Gastrocnemius medialis (tissue), 4 donors: ENCODE data around the gene GLYR1. TPM values are rescaled to one million over a fixed set of nuclear protein-coding genes. Genes with fewer than 3 reads are reported as not detected.

ENCODE experiments used
- ATAC-seq, 2 donors: fragments of 150-250 bp; one replicate each; pipeline ENCODE4 v1.9.1; 2016
- DNase-seq, 2 donors: peaks; one replicate each; pipeline ENCODE4 v3.0.0-alpha.2; 2019
- H3K27ac ChIP-seq, 4 donors: fragments of 200-600 bp; sonication (generic); 1 replicate in 1 of 4; 2 replicates in 3 of 4; pipeline ENCODE4 v1.5.1; 2016 to 2018; ENCODE audit warnings: mild to moderate bottlenecking in 2 of 4, moderate library complexity in 1 of 4
- H3K27me3 ChIP-seq, 3 donors: fragments of 200-600 bp; sonication (generic) in 2 of 3; 1 replicate in 1 of 3; 2 replicates in 2 of 3; pipeline versions ENCODE4 v1.5.1 to v1.6.0; 2016 to 2019; ENCODE audit warnings: mild to moderate bottlenecking in 1 of 3, moderate library complexity in 1 of 3
- H3K36me3 ChIP-seq, 2 donors: fragments of 200-600 bp; sonication (generic) in 1 of 2; one replicate each; pipeline ENCODE4 v1.5.1; 2017 to 2018
- H3K4me1 ChIP-seq, 2 donors: fragments of 200-600 bp; sonication (generic) in 1 of 2; one replicate each; pipeline ENCODE4 v1.5.1; 2016 to 2017; ENCODE audit warnings: mild to moderate bottlenecking in 2 of 2
- H3K4me3 ChIP-seq, 4 donors: fragments of 200-600 bp; sonication (generic) in 3 of 4; 1 replicate in 1 of 4; 2 replicates in 3 of 4; pipeline ENCODE4 v1.5.1; 2016 to 2019; ENCODE audit warnings: mild to moderate bottlenecking in 2 of 4
- H3K9me3 ChIP-seq, 3 donors: fragments of 200-600 bp; sonication (generic) in 2 of 3; 1 replicate in 1 of 3; 2 replicates in 2 of 3; pipeline ENCODE4 v1.5.1; 2016 to 2019
- POLR2A ChIP-seq, 2 donors: fragments of 450-650 bp; IDR thresholded peaks; one replicate each; pipeline ENCODE4 v1.6.1; 2017; ENCODE audit warnings: antibody characterized with exemption in 2 of 2, mild to moderate bottlenecking in 2 of 2, moderate library complexity in 2 of 2
- in situ Hi-C, 4 donors: fragments of 200-750 bp; cut with MboI; loops; one replicate each; pipeline versions ENCODE4 v1.15.0 to v1.8.0; 2017; ENCODE audit warnings: low sequenced_read_pairs in 4 of 4
- intact Hi-C: fragments of 100-400 bp; cut with DNase I; formaldehyde crosslinking; loops from one replicate; pipeline ENCODE4 v1.15.1; 2023; ENCODE audit warnings: low total_unique reads
- total RNA-seq, 4 donors: library from RNA; depleted of rRNA; stranded (reverse); fragments of >200 nt; gene quantifications; one replicate each; pipeline versions ENCODE4 v1.1.0 to v1.2.3, GENCODE V29; 2016
- TF ChIP-seq, protein P1 (sequence below), 5 experiments: fragments of 450-650 bp in 3 of 5; fragments of 200-600 bp in 2 of 5; sonication (generic) in 2 of 5; IDR thresholded peaks in 4 of 5; conservative IDR thresholded peaks in 1 of 5; 1 replicate in 4 of 5; 2 replicates in 1 of 5; pipeline ENCODE4 v1.5.1; 2016 to 2019; ENCODE audit warnings: antibody characterized with exemption in 5 of 5, mild to moderate bottlenecking in 3 of 5, moderate library complexity in 3 of 5

The GLYR1 gene
- total RNA-seq, 4 donors from 2014 or later: 39.4 to 56.7 (median 53.0) TPM

DNA sequence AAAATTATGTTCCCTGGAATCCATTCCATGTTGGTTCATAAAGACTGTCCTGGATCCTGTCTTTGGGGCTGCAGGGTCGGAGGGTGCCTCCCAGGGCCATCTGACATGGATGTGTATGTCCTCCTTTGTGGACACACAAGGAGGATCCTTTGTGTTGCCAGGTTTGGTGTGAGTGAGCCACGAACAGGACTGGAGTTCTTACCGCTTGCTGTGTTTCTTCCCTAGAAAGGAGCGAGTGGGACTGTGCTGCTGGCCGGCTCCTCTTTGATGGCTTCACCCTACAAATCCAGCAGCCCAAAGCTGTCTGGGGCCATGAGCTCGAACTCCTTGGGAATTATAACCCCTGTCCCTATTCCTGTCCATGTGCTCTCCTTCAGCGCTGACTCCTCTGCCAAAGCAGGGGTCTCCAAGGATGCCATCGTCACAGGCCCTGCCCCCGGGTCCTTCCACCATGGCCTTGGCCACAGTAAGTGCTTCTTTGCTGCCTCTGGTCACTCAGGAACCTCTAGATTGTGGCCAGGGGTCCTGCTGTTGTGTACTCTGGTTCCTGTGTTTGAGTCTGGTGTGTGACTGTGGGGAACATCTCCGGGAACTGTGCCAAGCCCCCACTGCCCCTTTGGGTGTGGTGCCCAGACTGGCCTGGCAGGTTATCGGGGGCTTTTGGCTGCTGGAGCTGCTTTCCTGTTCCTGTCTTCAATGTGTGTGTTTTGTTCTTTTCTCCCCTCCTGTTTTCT lies 29.7 kb upstream of the GLYR1 start:
- in situ Hi-C loops (no loop called here), intact Hi-C loops (no loop called here)
- ATAC-seq (no peak), DNase-seq (no peak)
- H3K27me3 ChIP-seq: no peaks in the 10 kb centered on the region
- TF ChIP-seq, protein P1, sequence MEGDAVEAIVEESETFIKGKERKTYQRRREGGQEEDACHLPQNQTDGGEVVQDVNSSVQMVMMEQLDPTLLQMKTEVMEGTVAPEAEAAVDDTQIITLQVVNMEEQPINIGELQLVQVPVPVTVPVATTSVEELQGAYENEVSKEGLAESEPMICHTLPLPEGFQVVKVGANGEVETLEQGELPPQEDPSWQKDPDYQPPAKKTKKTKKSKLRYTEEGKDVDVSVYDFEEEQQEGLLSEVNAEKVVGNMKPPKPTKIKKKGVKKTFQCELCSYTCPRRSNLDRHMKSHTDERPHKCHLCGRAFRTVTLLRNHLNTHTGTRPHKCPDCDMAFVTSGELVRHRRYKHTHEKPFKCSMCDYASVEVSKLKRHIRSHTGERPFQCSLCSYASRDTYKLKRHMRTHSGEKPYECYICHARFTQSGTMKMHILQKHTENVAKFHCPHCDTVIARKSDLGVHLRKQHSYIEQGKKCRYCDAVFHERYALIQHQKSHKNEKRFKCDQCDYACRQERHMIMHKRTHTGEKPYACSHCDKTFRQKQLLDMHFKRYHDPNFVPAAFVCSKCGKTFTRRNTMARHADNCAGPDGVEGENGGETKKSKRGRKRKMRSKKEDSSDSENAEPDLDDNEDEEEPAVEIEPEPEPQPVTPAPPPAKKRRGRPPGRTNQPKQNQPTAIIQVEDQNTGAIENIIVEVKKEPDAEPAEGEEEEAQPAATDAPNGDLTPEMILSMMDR (IDR thresholded peaks at IDR 0.05 in 4 of 5, conservative IDR thresholded peaks at IDR 0.05 in 1 of 5): no peak
- no peak for TF ChIP-seq POLR2A (IDR thresholded peaks at IDR 0.05)
- H3K9me3 ChIP-seq: no peaks in the 10 kb centered on the region
- H3K4me1 ChIP-seq: no peaks in the 10 kb centered on the region
- no peak overlapping the region for H3K27ac ChIP-seq
- peaks cover 3 to 97% of the 10 kb centered on the region in 2 donors for H3K36me3 ChIP-seq
- H3K4me3 ChIP-seq: no peak overlapping the region

DNA sequence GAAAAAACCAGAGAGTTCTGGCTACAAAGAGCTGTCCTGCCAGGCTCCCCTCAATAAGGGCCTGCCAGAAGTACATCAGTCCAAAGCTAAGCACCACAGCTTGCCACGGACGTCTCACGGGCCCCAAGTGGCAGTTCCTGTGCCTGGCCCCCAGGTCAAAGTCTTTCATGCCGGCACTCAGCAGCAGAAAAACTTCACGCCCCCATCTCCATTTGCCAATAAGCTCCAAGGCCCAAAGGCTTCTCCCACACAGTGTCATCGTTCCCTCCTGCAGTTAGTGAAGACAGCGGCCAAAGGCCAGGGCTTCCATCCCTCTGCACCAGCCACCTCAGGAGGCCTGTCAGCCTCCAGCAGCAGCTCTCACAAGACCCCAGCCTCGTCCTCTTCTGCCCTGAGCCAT lies 27.6 kb upstream of the GLYR1 start:
- DNase-seq (no peak), ATAC-seq (no peak)
- H3K27me3 ChIP-seq: no peaks in the 10 kb centered on the region
- no peaks in the 10 kb centered on the region for H3K9me3 ChIP-seq
- in situ Hi-C loops: no loop called here
- H3K4me1 ChIP-seq: peaks cover 0 to 4% of the 10 kb centered on the region in 2 donors
- no peak overlapping the region for H3K27ac ChIP-seq
- intact Hi-C loops: no loop called here
- peaks cover 3 to 82% of the 10 kb centered on the region in 2 donors for H3K36me3 ChIP-seq
- no peak overlapping the region for H3K4me3 ChIP-seq
- TF ChIP-seq, protein P1 (IDR thresholded peaks at IDR 0.05 in 4 of 5, conservative IDR thresholded peaks at IDR 0.05 in 1 of 5): no peak
- TF ChIP-seq POLR2A (IDR thresholded peaks at IDR 0.05): no peak

DNA sequence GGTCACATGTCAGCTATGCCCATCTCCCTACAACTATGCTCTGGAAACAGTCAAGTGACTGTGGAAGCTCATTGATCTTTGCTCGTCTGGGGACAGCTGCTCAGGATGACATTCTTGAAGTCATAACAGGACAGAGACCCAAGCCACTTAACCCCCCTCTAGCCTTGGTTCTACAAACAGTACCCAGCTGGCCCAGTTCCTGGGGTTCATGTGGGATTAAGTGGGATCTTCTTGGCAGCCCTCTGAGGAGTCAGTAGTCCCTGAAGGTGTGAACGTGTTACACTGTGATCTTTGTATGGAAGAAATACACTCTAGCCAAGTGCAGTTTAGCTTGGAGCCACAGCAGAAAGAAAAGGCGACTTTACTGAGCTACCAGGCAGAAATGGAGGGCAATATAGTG lies 26.0 kb upstream of the GLYR1 start:
- no peak overlapping the region for H3K4me3 ChIP-seq
- TF ChIP-seq, protein P1 (IDR thresholded peaks at IDR 0.05 in 4 of 5, conservative IDR thresholded peaks at IDR 0.05 in 1 of 5): no peak
- no peak for TF ChIP-seq POLR2A (IDR thresholded peaks at IDR 0.05)
- H3K4me1 ChIP-seq: peaks cover 0 to 8% of the 10 kb centered on the region in 2 donors
- no peak overlapping the region for H3K27ac ChIP-seq
- DNase-seq (no peak), ATAC-seq (no peak)
- no peaks in the 10 kb centered on the region for H3K27me3 ChIP-seq
- in situ Hi-C loops: no loop called here
- peaks cover under 1 to 72% of the 10 kb centered on the region in 2 donors for H3K36me3 ChIP-seq
- H3K9me3 ChIP-seq: no peaks in the 10 kb centered on the region
- intact Hi-C loops: no loop called here

DNA sequence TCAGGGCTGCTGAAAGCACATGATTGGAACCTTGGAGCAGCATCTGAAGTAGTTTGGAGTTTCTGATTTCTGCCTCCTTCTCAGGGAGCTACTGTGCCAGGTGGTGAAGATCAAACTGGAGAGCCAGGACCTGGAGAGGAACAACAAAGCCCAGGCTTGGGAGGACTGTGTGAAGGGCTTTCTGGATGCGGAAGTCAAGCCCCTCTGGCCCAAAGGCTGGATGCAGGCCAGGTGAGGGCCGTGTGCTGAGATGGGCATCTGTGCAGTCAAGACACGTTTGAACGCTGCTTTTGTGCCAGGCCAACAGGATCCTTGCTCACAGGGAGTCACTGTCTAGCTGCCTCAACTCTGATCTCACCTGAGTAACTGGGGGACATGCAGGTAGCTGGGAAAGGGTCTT lies 24.0 kb upstream of the GLYR1 start:
- no peaks in the 10 kb centered on the region for H3K27me3 ChIP-seq
- peaks cover 0 to 52% of the 10 kb centered on the region in 2 donors for H3K36me3 ChIP-seq
- H3K4me3 ChIP-seq: no peak overlapping the region
- in situ Hi-C loops (no loop called here), intact Hi-C loops (no loop called here)
- H3K27ac ChIP-seq: no peak overlapping the region
- no peak for TF ChIP-seq POLR2A (IDR thresholded peaks at IDR 0.05)
- TF ChIP-seq, protein P1 (IDR thresholded peaks at IDR 0.05 in 4 of 5, conservative IDR thresholded peaks at IDR 0.05 in 1 of 5): no peak
- no peak for DNase-seq
- no peaks in the 10 kb centered on the region for H3K9me3 ChIP-seq
- H3K4me1 ChIP-seq: peaks cover 0 to 8% of the 10 kb centered on the region in 2 donors
- ATAC-seq: no peak
